Prostate gland (tissue), 2 donors: Measurements from ENCODE around the gene FAM186B. TPM values are rescaled to one million over a fixed set of nuclear protein-coding genes. Genes with fewer than 3 reads are reported as not detected.

Experiments
- DNase-seq: peaks from one replicate; pipeline ENCODE4 v3.0.0-alpha.2; 2019; ENCODE audit warnings: low spot score
- H3K27ac ChIP-seq, 2 donors: fragments of 200-600 bp; sonication (generic); 2 replicates each; pipeline ENCODE4 v1.5.1; 2017 to 2019
- H3K27me3 ChIP-seq: fragments of 200-600 bp; sonication (generic); replicated peaks from 2 replicates; pipeline ENCODE4 v1.5.1; 2019; ENCODE audit not compliant: insufficient read depth
- H3K36me3 ChIP-seq, 2 donors: fragments of 200-600 bp; sonication (generic); 1 replicate in 1 of 2; 2 replicates in 1 of 2; pipeline versions ENCODE4 v1.5.1 to v1.8.1; 2017 to 2019
- H3K4me1 ChIP-seq: fragments of 200-600 bp; sonication (generic); replicated peaks from 2 replicates; pipeline ENCODE4 v1.5.1; 2019
- H3K4me3 ChIP-seq, 2 donors: fragments of 200-600 bp; sonication (generic); 2 replicates each; pipeline ENCODE4 v1.5.1; 2017 to 2019
- H3K9me3 ChIP-seq: fragments of 200-600 bp; sonication (generic); 2 replicates; pipeline ENCODE4 v1.5.1; 2017
- POLR2A ChIP-seq: fragments of 450-650 bp; IDR thresholded peaks from one replicate; pipeline ENCODE4 v1.6.1; 2016; ENCODE audit warnings: antibody characterized with exemption, mild to moderate bottlenecking
- POLR2AphosphoS5 ChIP-seq: sonication (generic); formaldehyde crosslinking; IDR thresholded peaks from one replicate; pipeline ENCODE4 v1.6.1; 2017; ENCODE audit warnings: antibody characterized with exemption
- WGBS: methylation state at CpG from one replicate; pipeline ENCODE4 v1.1.5; 2018; 5-methylcytosine and 5-hydroxymethylcytosine counted together
- intact Hi-C: fragments of 100-400 bp; cut with DNase I; formaldehyde crosslinking; loops from one replicate; pipeline ENCODE4 v1.14.2; 2022
- total RNA-seq, 2 donors: library from RNA; depleted of rRNA; stranded (reverse); fragments of >200 nt; gene quantifications; one replicate each; pipeline ENCODE4 v1.1.0, GENCODE V29; 2016
- TF ChIP-seq, protein P1 (sequence below), 4 experiments: fragments of 200-600 bp in 2 of 4; fragments of 450-650 bp in 2 of 4; sonication (generic) in 2 of 4; IDR thresholded peaks; 1 replicate in 3 of 4; 2 replicates in 1 of 4; pipeline ENCODE4 v1.5.1; 2016 to 2019; ENCODE audit warnings: antibody characterized with exemption in 4 of 4, mild to moderate bottlenecking in 2 of 4, moderate library complexity in 2 of 4

Gene FAM186B
- total RNA-seq, 2 donors from 2014 or later: 0.23 to 10.0 TPM

- peaks cover 4% of the 10 kb centered on the region for H3K4me1 ChIP-seq
- H3K4me3 ChIP-seq: no peak overlapping the region
- intact Hi-C loops: no loop called here
- WGBS: 91% methylated on average over 9 of the region's 9 CpGs
- no peaks in the 10 kb centered on the region for H3K9me3 ChIP-seq
- no peak for DNase-seq
- no peaks in the 10 kb centered on the region for H3K27me3 ChIP-seq
- TF ChIP-seq POLR2A: no peak
- TF ChIP-seq, protein P1, sequence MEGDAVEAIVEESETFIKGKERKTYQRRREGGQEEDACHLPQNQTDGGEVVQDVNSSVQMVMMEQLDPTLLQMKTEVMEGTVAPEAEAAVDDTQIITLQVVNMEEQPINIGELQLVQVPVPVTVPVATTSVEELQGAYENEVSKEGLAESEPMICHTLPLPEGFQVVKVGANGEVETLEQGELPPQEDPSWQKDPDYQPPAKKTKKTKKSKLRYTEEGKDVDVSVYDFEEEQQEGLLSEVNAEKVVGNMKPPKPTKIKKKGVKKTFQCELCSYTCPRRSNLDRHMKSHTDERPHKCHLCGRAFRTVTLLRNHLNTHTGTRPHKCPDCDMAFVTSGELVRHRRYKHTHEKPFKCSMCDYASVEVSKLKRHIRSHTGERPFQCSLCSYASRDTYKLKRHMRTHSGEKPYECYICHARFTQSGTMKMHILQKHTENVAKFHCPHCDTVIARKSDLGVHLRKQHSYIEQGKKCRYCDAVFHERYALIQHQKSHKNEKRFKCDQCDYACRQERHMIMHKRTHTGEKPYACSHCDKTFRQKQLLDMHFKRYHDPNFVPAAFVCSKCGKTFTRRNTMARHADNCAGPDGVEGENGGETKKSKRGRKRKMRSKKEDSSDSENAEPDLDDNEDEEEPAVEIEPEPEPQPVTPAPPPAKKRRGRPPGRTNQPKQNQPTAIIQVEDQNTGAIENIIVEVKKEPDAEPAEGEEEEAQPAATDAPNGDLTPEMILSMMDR (IDR thresholded peaks at IDR 0.05): no peak
- TF ChIP-seq POLR2AphosphoS5: no peak
- no peaks in the 10 kb centered on the region for H3K36me3 ChIP-seq
- H3K27ac ChIP-seq: no peak overlapping the region
Observed at GRCh38 chr12:49632401-49632800, 27.0 kb upstream of the FAM186B start.

- intact Hi-C loops: no loop called here
- no peak for DNase-seq
- Histone ChIP-seq H3K9me3 (no peaks in the 10 kb centered on the region), H3K27ac (no peak overlapping the region), H3K4me3 (no peak overlapping the region), H3K27me3 (no peaks in the 10 kb centered on the region), H3K36me3 (no peaks in the 10 kb centered on the region), H3K4me1 (peaks cover 4% of the 10 kb centered on the region)
- 94% methylated on average over 6 of the region's 6 CpGs for WGBS
- TF ChIP-seq, protein P1 (IDR thresholded peaks at IDR 0.05): no peak
- TF ChIP-seq POLR2AphosphoS5 (no peak), POLR2A (no peak)
Observed at GRCh38 chr12:49631336-49631907, 26.0 kb upstream of the FAM186B start.

GRCh38 chr12:49627752-49628360 lies 22.4 kb upstream of the FAM186B start:
- DNase-seq: no peak
- 81% methylated on average over 3 of the region's 3 CpGs for WGBS
- H3K9me3 ChIP-seq: no peaks in the 10 kb centered on the region
- H3K27ac ChIP-seq: no peak overlapping the region
- intact Hi-C loops: no loop called here
- H3K4me1 ChIP-seq: peaks cover 4% of the 10 kb centered on the region
- H3K4me3 ChIP-seq: no peak overlapping the region
- no peaks in the 10 kb centered on the region for H3K36me3 ChIP-seq
- no peaks in the 10 kb centered on the region for H3K27me3 ChIP-seq
- TF ChIP-seq POLR2AphosphoS5: no peak
- no peak for TF ChIP-seq POLR2A
- TF ChIP-seq, protein P1 (IDR thresholded peaks at IDR 0.05): no peak

DNA sequence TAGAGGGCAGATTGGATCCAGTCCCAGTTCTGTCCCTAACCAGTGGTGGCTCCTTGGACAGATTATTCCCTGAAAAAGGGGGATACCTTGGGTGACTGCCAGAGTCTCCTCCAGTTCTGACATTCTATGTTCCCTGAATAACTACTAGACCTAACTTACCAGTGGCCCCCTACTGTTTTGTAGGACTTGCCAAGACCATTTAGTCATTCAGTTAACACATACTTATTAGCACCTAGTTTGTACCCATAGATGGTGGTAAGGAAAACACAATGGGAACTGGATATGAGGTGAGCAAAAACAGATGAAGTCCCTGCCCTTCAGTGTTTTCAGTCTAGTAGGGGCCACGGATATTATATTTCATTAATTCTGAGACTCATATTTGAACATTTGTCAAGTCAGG lies 21.4 kb upstream of the FAM186B start:
- intact Hi-C loops: no loop called here
- no peak for DNase-seq
- H3K4me3 ChIP-seq: no peak overlapping the region
- H3K9me3 ChIP-seq: no peaks in the 10 kb centered on the region
- no peaks in the 10 kb centered on the region for H3K36me3 ChIP-seq
- peaks cover 11% of the 10 kb centered on the region for H3K4me1 ChIP-seq
- H3K27ac ChIP-seq: no peak overlapping the region
- no peaks in the 10 kb centered on the region for H3K27me3 ChIP-seq
- TF ChIP-seq, protein P1 (IDR thresholded peaks at IDR 0.05): no peak
- no peak for TF ChIP-seq POLR2AphosphoS5
- no peak for TF ChIP-seq POLR2A
- WGBS: 92% methylated on average over 1 of the region's 1 CpG

DNA sequence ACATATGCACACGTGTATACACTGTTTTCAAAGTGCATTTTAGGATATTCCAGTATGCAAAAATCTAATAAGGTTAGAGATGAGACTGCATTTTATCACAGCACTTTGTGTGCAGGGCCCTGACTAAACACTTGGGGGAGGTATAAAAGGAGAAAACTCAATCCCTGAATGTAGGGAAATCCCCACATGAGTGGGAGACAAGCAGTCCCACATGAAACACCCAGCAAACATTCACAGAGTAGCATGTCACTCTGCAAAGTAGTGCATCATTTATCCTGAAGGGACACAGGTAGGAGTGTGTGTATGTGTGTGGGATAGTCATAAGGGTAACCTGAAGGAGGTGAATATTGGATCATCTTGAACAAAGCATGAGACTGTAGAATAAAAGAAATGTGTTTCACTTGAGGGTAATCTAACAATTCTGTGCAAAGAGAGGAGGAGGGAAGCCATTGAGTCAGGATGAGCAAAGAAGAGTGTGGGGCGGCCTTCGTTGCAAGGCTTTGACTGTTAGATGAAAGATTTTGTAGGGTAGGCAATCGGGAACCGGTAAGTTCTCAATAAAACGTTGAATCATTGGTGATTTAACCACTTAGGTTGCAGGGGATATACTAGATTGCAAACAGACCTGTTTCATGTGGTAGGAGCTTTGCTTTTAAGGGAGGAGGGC lies 20.9 kb upstream of the FAM186B start:
- WGBS: 69% methylated on average over 6 of the region's 6 CpGs
- no peak for TF ChIP-seq POLR2A
- TF ChIP-seq POLR2AphosphoS5: no peak
- TF ChIP-seq, protein P1 (IDR thresholded peaks at IDR 0.05): no peak
- H3K27ac ChIP-seq: no peak overlapping the region
- H3K27me3 ChIP-seq: no peaks in the 10 kb centered on the region
- no peaks in the 10 kb centered on the region for H3K36me3 ChIP-seq
- intact Hi-C loops: no loop called here
- no peak overlapping the region for H3K4me3 ChIP-seq
- no peaks in the 10 kb centered on the region for H3K9me3 ChIP-seq
- DNase-seq: no peak
- H3K4me1 ChIP-seq: peaks cover 15% of the 10 kb centered on the region
